Heart right ventricle (tissue), 16 donors: ENCODE data around the gene CDH11. TPM values are rescaled to one million over a fixed set of nuclear protein-coding genes. Genes with fewer than 3 reads are reported as not detected.
A peak's percentile ranks its signal among the peaks of the same experiment; 100 is the strongest.

Experiments used
- ATAC-seq, 8 donors: fragments of 200-7000 bp; cut with Tn5 transposase; one replicate each; pipeline ENCODE4 v1.9.1; 2020; ENCODE audit warnings: mild to moderate bottlenecking in 8 of 8, moderate library complexity in 8 of 8, moderate number of reproducible peaks in 1 of 8
- DNase-seq, 2 donors: peaks; one replicate each; pipeline ENCODE4 v3.0.0-alpha.2; 2020
- H3K27ac ChIP-seq, 10 donors: fragments of 200-600 bp; sonication (generic) in 2 of 10; one replicate each; pipeline versions ENCODE4 v1.5.0 to v1.8.0; 2020 to 2022; ENCODE audit warnings: mild to moderate bottlenecking in 3 of 10
- H3K27me3 ChIP-seq, 7 donors: fragments of 200-600 bp; one replicate each; pipeline ENCODE4 v1.8.0; 2021 to 2022; ENCODE audit warnings: mild to moderate bottlenecking in 2 of 7
- H3K36me3 ChIP-seq, 9 donors: fragments of 200-600 bp; sonication (generic) in 1 of 9; one replicate each; pipeline versions ENCODE4 v1.5.0 to v1.8.0; 2020 to 2022; ENCODE audit warnings: mild to moderate bottlenecking in 2 of 9
- H3K4me1 ChIP-seq, 9 donors: fragments of 200-600 bp; sonication (generic) in 1 of 9; one replicate each; pipeline versions ENCODE4 v1.5.0 to v1.8.0; 2020 to 2022; ENCODE audit warnings: mild to moderate bottlenecking in 4 of 9
- H3K4me3 ChIP-seq, 10 donors: fragments of 200-600 bp; sonication (generic) in 2 of 10; one replicate each; pipeline versions ENCODE4 v1.5.0 to v1.8.0; 2020 to 2022; ENCODE audit warnings: mild to moderate bottlenecking in 7 of 10, moderate library complexity in 2 of 10
- H3K9me3 ChIP-seq, 11 donors: fragments of 200-600 bp in 10 of 11; sonication (generic) in 2 of 11; one replicate each; pipeline versions ENCODE4 v1.5.0 to v1.8.0; 2013 to 2022; ENCODE audit warnings: mild to moderate bottlenecking in 2 of 11, control low read depth in 1 of 11, moderate library complexity in 1 of 11
- CTCF ChIP-seq, 9 donors: fragments of 200-600 bp; sonication (generic) in 2 of 9; IDR thresholded peaks; one replicate each; pipeline versions ENCODE4 v1.5.0 to v1.8.0; 2021 to 2022; ENCODE audit warnings: antibody characterized with exemption in 9 of 9, mild to moderate bottlenecking in 5 of 9, moderate library complexity in 1 of 9
- WGBS, 2 donors: extraction: QIAGEN DNeasy Blood & Tissue Kit; methylation state at CpG; one replicate each; pipeline ENCODE4 v1.1.7; 2013; ENCODE audit warnings: inconsistent platforms in 1 of 2; 5-methylcytosine and 5-hydroxymethylcytosine counted together
- intact Hi-C, 10 donors: fragments of 100-400 bp; cut with DNase I; formaldehyde crosslinking; loops; one replicate each; pipeline versions ENCODE4 v1.11.1 to v1.14.2; 2022
- polyA plus RNA-seq, 2 donors: library from polyadenylated mRNA; stranded (reverse); fragments of 200-250 nt; gene quantifications; one replicate each; pipeline ENCODE4 v1.2.3, GENCODE V29; 2013
- total RNA-seq, 10 donors: library from RNA; stranded (reverse); fragmentation: NEBNext Ultra II Directional in 3 of 10; extraction: Animal tissue kit (Norgen Biotek cat#: 25700) in 3 of 10; gene quantifications; one replicate each; pipeline versions ENCODE4 v1.2.1 to v1.2.4, GENCODE V29; 2021 to 2023
- donor health status: Arrhythmogenic right ventricular cardiomyopathy.
- donor health status: ischemic (EF 13 %, LVEDD 7.1; RV severe dilation, severe dysfunction).
- donor health status: healthy with polysubstance abuse.
- donor health status: DM: no; HTN: yes; CAD: no.
- donor health status: DM: no; HTN: no; CAD: no.
- donor health status: ischemic (EF 25% LVEDD 6.9; RV normal size, moderate dysfunction).
- donor health status: ischemic (EF 25% LVEDD 5.7; RV mildly dilated, moderate dysfunction).
- donor health status: healthy.
- donor health status: DM: yes; HTN: yes; CAD: no.
- donor health status: Ischemic cardiomyopathy.
- donor health status: ischemic (EF 35%, LVEDD 5.7; RV mildly dilated, moderate dysfunction).
- donor health status: nonischemic (EF 11% LVEDD 7.7; RV severe dilation, severe dysfunction).
- donor health status: DM: yes; HTN: yes; CAD: no.
- donor health status: PGD.
- donor health status: ischemic (EF 29% LVEDD 5.4; RV normal size, mild dysfunction).
- donor health status: nonischemic (EF 23%, LVEDD 6.1; RV moderate dilation, normal function).

The CDH11 gene
- total and polyA plus RNA-seq, 12 donors = 1.7 to 29.6 (median 6.5) TPM

DNA sequence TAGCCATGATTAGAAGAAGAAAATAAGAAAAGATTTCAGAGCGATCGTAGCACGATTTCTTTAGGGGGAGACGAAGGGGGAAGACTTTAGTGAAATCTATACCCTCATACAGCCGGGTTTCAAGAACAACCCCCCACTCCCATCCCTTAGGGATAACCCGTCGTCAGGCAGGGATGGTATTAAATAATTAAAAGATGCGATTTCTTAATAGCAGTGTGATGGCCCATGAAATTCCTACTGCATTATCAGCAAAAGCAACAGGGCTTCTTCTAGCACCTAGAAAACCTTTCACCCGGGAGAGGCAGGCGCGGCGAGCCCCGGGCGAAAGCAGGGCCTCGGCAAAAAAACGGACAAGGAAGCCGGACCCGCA is 1.4 kb downstream of the CDH11 start:
- peak overlapping the region in 9 of 10 donors; percentile 63 to 89 (median 80) for H3K27ac ChIP-seq
- H3K9me3 ChIP-seq = no peaks in the 10 kb centered on the region
- no peaks in the 10 kb centered on the region for H3K36me3 ChIP-seq
- ATAC-seq (no peak), DNase-seq (no peak)
- intact Hi-C loops = loop anchor here in 5 of 10 donors (5.0 to 10.0 kb wide), 6 partner anchors 57 to 1152 kb away; no protein-coding TSS in a partner anchor
- no peak for TF ChIP-seq CTCF (IDR thresholded peaks at IDR 0.05)
- H3K4me1 ChIP-seq = peaks cover 0 to 44% (median 15%) of the 10 kb centered on the region in 9 donors
- 18 to 24% methylated on average over 18 of the region's 18 CpGs for WGBS, 2 donors
- peaks cover 0 to 59% (median 30%) of the 10 kb centered on the region in 7 donors for H3K27me3 ChIP-seq
- peak overlapping the region; percentile 45 to 72 (median 64) for H3K4me3 ChIP-seq

DNA sequence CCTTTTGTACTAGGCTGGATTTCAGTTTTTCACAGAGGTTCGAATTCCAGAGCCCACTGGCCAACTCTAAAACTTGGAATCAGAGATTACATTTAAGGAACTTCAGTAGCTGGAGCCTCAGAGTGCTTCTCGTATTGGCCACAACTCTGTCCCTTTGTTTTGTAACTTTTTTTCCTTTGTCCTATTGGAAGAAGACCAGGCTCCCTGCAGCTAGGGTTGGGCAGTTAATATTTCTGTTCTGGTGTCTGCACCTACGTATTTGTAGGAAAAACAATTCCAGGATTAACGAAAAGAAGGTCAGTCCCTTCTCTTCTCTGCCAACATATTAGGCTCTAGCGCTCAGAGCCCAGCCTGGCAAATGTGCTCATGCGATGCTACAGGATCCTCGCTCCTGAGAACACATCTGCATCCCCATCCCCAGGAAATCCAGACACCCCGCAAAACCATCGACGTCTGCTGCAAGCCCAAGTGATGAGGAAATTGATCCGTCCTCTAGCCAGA is 1.9 kb downstream of the CDH11 start:
- Histone ChIP-seq H3K4me3 (peak overlapping the region in 8 of 10 donors; percentile 54 to 72 (median 64)), H3K27me3 (peaks cover 0 to 59% (median 30%) of the 10 kb centered on the region in 7 donors), H3K27ac (peak overlapping the region in 8 of 10 donors; percentile 71 to 89 (median 80)), H3K9me3 (no peaks in the 10 kb centered on the region), H3K36me3 (no peaks in the 10 kb centered on the region), H3K4me1 (peaks cover 0 to 44% (median 15%) of the 10 kb centered on the region in 9 donors)
- DNase-seq = no peak
- no peak for ATAC-seq
- intact Hi-C loops = loop anchor here in 8 of 10 donors (5.0 to 10.0 kb wide), 14 partner anchors 57 to 1755 kb away; no protein-coding TSS in a partner anchor
- TF ChIP-seq CTCF (IDR thresholded peaks at IDR 0.05) = no peak
- WGBS, 2 donors = 37 to 51% methylated on average over 11 of the region's 11 CpGs

DNA sequence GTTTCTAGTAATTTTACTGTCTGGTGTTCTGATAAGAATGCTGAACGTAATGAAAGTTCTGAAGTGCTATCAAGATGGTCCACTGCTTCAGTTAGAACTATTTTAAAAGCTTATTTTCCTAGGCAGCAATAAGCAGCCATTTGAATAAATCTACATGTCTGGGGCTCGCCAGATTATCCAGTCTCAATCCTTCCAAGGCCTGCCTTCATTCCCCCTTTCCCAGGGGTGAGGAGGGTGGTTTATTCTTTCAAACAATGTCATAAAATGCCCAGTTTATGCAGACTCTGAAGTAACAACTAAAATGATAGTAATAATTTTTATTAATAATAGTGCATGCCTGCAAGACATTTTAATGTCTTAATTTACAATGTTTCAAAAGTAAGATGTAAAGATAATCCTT is 2.4 kb downstream of the CDH11 start:
- no peak for DNase-seq
- H3K36me3 ChIP-seq = peaks cover 0 to 1% (median 0%) of the 10 kb centered on the region in 9 donors
- peaks cover 0 to 44% (median 15%) of the 10 kb centered on the region in 9 donors for H3K4me1 ChIP-seq
- intact Hi-C loops = loop anchor here in 7 of 10 donors (5.0 to 10.0 kb wide), 8 partner anchors 137 to 1755 kb away; no protein-coding TSS in a partner anchor
- WGBS, 2 donors = 61 to 74% methylated on average over 2 of the region's 2 CpGs
- no peak for ATAC-seq
- peaks cover 0 to 55% (median 27%) of the 10 kb centered on the region in 7 donors for H3K27me3 ChIP-seq
- no peak for TF ChIP-seq CTCF (IDR thresholded peaks at IDR 0.05)
- H3K9me3 ChIP-seq = no peaks in the 10 kb centered on the region
- peak overlapping the region in 4 of 10 donors; percentile 5 to 72 (median 65) for H3K4me3 ChIP-seq
- peak overlapping the region in 4 of 10 donors; percentile 18 to 81 (median 80) for H3K27ac ChIP-seq

- H3K4me1 ChIP-seq = peaks cover 0 to 42% (median 15%) of the 10 kb centered on the region in 9 donors
- TF ChIP-seq CTCF (IDR thresholded peaks at IDR 0.05) = no peak
- H3K36me3 ChIP-seq = peaks cover 0 to 7% (median 0%) of the 10 kb centered on the region in 9 donors
- H3K27ac ChIP-seq = no peak overlapping the region
- ATAC-seq = no peak
- WGBS, 2 donors = 60 to 70% methylated on average over 5 of the region's 5 CpGs
- H3K4me3 ChIP-seq = peak overlapping the region in 1 of 10 donors; percentile 5
- intact Hi-C loops = loop anchor here in 7 of 10 donors (5.0 to 10.0 kb wide), 8 partner anchors 137 to 1754 kb away; no protein-coding TSS in a partner anchor
- peaks cover 0 to 51% (median 24%) of the 10 kb centered on the region in 7 donors for H3K27me3 ChIP-seq
- no peak for DNase-seq
- H3K9me3 ChIP-seq = no peaks in the 10 kb centered on the region
Measured at GRCh38 chr16:65118871-65119270, 3.0 kb downstream of the CDH11 start.
